ENCODE measurements around the gene C8B.

The C8B gene

DNA sequence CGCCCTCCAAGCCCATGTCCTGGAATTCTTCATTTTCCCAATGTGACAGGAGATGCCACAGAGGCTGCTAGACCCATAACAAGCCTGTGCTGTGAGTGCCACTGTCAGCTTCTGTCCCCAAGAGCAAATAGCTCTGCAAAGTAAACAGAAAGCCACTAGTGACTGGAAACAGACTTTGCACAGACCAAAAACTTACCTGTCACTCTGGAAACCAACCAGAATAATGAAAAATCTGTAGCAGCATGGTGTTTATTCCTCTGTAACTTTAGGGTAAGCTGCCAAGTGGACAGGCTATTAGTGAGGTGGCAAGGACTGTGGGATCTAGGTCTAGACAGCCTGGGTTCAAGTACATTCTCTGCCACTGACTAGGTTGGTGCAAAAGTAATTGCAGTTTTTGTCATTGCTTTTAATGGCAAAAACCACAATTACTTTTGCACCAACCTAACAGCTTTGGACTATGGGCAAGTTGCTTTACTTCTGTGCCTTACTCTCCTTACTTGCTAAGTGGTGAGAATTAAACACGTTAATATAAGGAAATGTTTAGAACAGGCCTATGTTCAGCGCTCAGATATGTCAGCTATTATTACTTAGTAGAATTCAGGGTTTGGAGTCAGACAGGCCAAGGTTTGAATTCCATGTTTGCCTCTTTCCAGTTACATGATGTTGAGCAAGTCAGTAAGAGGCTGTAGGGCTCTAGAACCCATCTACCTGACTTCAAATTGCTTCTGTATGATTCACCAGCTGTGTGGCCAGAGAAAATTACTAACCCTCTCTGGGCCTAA, at the start of gene C8B:
TSS of gene C8B (minus strand) at position 100 of the 782 bp plus-strand sequence. CDS start at position 33, 67 bp downstream.
- no peak within 1 kb of the TSS for H3K4me3 ChIP-seq (ENCODE audit: low read depth, low read length)

GRCh38 chr1:57015071-57015470, 49.3 kb upstream of the C8B start:
- H3K4me3 ChIP-seq (ENCODE audit: low read depth, low read length): no peak overlapping the region

- no peak overlapping the region for H3K4me3 ChIP-seq (ENCODE audit: low read depth, low read length)
Observed at GRCh38 chr1:57013522-57013921, 47.7 kb upstream of the C8B start.

DNA sequence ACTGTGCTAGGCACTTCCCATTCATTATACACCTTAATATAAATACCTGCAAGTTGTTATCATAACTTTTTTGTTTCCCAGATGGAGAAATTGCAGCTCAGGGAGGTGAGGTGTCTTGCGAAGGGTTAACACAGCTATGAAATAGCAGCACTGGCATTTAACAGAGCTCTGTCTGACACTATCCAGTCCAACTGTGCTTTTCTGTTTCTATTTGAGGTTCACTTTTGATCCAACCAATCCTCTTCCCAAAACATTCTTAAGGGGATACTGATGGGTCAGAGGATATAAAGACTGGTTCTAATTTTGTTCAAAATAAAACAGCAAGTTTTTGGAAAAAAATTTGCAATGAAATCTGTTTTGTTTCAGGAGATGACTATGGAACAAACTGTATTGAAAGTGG, 46.5 kb upstream of the C8B start:
- H3K4me3 ChIP-seq (ENCODE audit: low read depth, low read length): no peak overlapping the region

- no peak overlapping the region for H3K4me3 ChIP-seq (ENCODE audit: low read depth, low read length)
Observed at GRCh38 chr1:57010511-57010910, 44.7 kb upstream of the C8B start.

DNA sequence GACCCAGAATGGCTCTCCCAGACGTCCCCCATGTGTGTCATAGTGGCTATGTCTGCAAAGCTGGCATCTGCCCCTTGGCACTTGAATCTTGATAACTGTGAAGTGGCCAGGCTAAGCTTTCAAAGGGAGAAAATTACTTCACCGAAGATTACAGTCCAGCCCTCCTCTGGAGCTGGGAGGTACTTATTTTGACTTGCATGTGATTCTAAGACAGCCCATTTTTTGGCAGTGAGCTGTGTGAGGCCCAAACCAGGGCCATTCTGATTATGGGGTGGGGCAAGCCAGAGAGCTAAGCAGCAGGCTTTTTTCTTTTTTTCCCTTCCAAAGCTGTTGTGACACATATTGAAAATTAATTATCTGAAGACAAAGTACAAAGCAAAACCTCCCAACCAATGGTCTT, 42.1 kb upstream of the C8B start:
- no peak overlapping the region for H3K4me3 ChIP-seq (ENCODE audit: low read depth, low read length)

DNA sequence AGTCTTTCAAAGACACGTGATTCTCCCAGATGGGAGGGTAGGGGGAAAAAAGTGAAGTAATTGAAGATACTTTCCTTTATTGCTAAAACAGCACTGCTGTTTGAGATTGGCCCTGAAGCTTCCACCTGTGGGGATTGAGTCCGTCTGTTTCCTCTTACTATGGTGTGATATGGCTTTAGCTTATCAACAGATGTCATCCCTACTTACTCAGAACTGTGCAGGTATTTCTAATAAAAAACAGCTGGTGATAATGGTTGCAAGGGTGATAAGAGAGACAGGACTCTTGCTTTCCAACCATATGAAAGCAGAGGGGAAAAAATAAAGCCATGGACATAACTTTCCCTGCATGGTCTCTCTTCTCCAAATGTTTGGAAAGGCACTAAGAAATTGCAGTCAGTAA, 41.7 kb upstream of the C8B start:
- H3K4me3 ChIP-seq (ENCODE audit: low read depth, low read length): no peak overlapping the region

- no peak overlapping the region for H3K4me3 ChIP-seq (ENCODE audit: low read depth, low read length)
Observed at GRCh38 chr1:57003398-57004139, 37.8 kb upstream of the C8B start.

GRCh38 chr1:56995414-56996100, 29.7 kb upstream of the C8B start:
- no peak overlapping the region for H3K4me3 ChIP-seq (ENCODE audit: low read depth, low read length)

DNA sequence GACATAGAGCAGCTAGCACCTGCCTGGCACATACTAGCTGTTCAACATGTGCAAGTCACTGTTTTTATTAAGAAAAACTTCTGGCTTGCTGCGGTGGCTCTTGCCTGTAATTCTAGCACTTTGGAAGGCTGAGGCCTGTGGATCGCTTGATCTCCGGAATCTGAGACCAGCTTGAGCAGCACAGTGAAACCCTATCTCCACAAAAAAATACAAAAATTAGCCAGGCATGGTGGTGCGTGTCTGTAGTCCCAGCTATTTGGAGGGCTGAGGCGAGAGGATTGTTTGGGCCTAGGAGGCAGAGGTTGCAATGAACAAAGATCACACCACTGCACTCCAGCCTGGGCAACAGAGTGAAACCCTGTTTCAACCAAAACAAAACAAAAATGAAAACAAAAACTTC, 27.7 kb upstream of the C8B start:
- H3K4me3 ChIP-seq (ENCODE audit: low read depth, low read length): no peak overlapping the region

GRCh38 chr1:56992318-56993125, 26.7 kb upstream of the C8B start:
- H3K4me3 ChIP-seq (ENCODE audit: low read depth, low read length): no peak overlapping the region

- H3K4me3 ChIP-seq (ENCODE audit: low read depth, low read length): no peak overlapping the region
Observed at GRCh38 chr1:56991576-56991975, 25.8 kb upstream of the C8B start.

- H3K4me3 ChIP-seq (ENCODE audit: low read depth, low read length): no peak overlapping the region
Observed at GRCh38 chr1:56986397-56986796, 20.6 kb upstream of the C8B start.

- no peak overlapping the region for H3K4me3 ChIP-seq (ENCODE audit: low read depth, low read length)
Observed at GRCh38 chr1:56985857-56986256, 20.0 kb upstream of the C8B start.

- H3K4me3 ChIP-seq (ENCODE audit: low read depth, low read length): no peak overlapping the region
Observed at GRCh38 chr1:56983484-56983883, 17.7 kb upstream of the C8B start.

DNA sequence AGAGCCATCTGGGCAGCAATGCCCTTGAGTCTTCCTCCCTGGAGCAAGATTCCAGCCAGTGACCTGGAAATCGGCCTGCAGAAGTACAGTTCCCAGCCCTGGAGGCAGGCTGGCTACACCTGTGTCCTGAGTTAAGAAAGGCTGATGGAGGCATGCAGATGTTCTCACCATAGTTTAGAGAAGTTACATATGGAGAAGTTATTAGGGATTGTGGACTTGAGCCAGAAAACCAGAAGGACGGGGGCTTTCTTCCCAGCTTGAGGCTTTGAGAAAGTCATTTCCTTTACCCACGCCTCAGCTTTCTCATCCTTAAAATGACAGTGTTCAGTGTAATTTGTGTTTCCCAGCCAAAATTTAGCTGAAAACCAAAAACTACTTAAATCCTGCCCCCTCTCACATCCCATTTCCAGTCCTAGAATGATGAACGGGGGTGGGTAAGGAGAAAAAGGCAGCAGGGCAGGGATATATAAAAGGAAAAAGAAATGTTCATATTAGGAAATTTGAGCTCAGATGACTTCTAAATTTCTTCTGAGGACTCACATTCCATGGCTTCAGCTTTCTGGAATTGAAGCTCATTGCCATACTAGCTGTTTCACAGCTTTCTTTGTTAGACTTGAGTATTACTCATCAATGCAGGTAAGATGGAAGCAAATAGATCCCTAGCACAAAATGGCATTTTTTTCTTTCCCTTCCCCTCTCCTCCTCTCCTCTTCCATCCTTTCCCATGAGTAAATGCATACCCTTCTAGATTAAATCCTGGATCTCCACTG, 14.4 kb upstream of the C8B start:
- H3K4me3 ChIP-seq (ENCODE audit: low read depth, low read length): no peak overlapping the region

DNA sequence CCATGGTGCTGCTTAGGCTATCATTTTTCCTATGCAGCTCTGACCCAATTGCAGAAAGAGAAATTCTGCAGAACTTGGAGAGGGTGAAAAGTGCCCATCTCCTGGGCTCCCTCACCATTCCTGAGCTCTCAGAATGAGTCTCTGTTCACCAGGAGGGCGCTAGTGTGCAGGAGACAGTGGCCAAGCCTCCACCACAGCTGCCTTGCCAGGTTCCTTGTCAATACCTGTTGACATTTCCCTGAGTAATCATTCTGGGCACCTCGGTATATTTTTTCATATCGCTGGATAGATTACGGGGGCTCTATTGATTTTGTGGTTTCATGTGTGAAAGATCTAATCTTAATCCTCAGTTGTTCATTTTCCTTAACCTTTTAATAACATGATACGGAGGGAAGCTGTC, 13.0 kb upstream of the C8B start:
- H3K4me3 ChIP-seq (ENCODE audit: low read depth, low read length): no peak overlapping the region

DNA sequence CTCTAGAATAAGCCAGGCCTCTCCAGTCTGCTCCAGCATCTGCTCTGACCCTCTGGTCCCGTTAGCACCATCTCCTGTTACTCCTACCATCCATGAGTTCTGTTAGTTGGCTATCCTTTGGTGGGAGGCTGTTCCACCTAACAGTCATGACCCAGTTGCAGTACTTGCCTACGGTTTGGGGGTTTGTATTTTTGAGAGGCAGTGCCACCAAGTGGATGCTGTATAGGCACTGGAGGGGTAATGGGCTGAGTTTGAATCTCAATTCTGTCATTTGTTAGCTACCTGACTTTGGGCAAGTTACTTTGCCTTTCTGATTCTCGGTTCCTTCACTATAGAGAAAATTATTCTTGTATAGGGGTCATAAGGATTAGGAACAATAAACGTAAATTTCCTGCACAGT, 12.1 kb upstream of the C8B start:
- no peak overlapping the region for H3K4me3 ChIP-seq (ENCODE audit: low read depth, low read length)

- no peak overlapping the region for H3K4me3 ChIP-seq (ENCODE audit: low read depth, low read length)
Observed at GRCh38 chr1:56975446-56975845, 9.6 kb upstream of the C8B start.
